Lung (tissue), 12 donors: Measurements from ENCODE around the gene KANTR. TPM values are rescaled to one million over a fixed set of nuclear protein-coding genes. Genes with fewer than 3 reads are reported as not detected.

Source experiments
- ATAC-seq: fragments of 200-7000 bp; cut with Tn5 transposase; one replicate; pipeline ENCODE4 v1.9.1; 2020; ENCODE audit warnings: moderate number of reproducible peaks; ENCODE audit not compliant: insufficient read depth, low FRiP score
- DNase-seq, 3 donors: peaks; one replicate each; pipeline ENCODE4 v3.0.0-alpha.2; 2013 to 2017
- H3K27ac ChIP-seq, 2 donors: one replicate each; pipeline ENCODE4 v1.5.1; 2013; ENCODE audit warnings: mild to moderate bottlenecking in 2 of 2, moderate library complexity in 2 of 2, control low read depth in 1 of 2, inconsistent platforms in 1 of 2, low read depth in 1 of 2, low read length in 1 of 2
- H3K27me3 ChIP-seq, 3 donors: one replicate each; pipeline ENCODE4 v1.5.1; 2013; ENCODE audit warnings: low read length in 2 of 3; ENCODE audit not compliant: control insufficient read depth in 3 of 3, insufficient read depth in 3 of 3
- H3K36me3 ChIP-seq, 4 donors: one replicate each; pipeline ENCODE4 v1.5.1; 2013; ENCODE audit warnings: low read length in 4 of 4, mild to moderate bottlenecking in 1 of 4, moderate library complexity in 1 of 4; ENCODE audit not compliant: control insufficient read depth in 4 of 4, insufficient read depth in 4 of 4
- H3K4me1 ChIP-seq, 5 donors: one replicate each; pipeline ENCODE4 v1.5.1; 2013; ENCODE audit warnings: low read length in 5 of 5, mild to moderate bottlenecking in 2 of 5, moderate library complexity in 1 of 5; ENCODE audit not compliant: control insufficient read depth in 5 of 5, insufficient read depth in 5 of 5
- H3K4me3 ChIP-seq: one replicate; pipeline ENCODE4 v1.5.1; 2013; ENCODE audit warnings: mild to moderate bottlenecking, control low read depth, moderate library complexity
- H3K9ac ChIP-seq, 2 donors: one replicate each; pipeline ENCODE4 v1.5.1; 2013; ENCODE audit warnings: low read length in 2 of 2, control low read depth in 1 of 2; ENCODE audit not compliant: insufficient read depth in 1 of 2
- H3K9me3 ChIP-seq, 4 donors: one replicate each; pipeline ENCODE4 v1.5.1; 2013; ENCODE audit warnings: low read length in 3 of 4, mild to moderate bottlenecking in 1 of 4, moderate library complexity in 1 of 4; ENCODE audit not compliant: control insufficient read depth in 4 of 4, insufficient read depth in 3 of 4
- WGBS, 2 donors: extraction: QIAGEN DNeasy Blood & Tissue Kit; methylation state at CpG; one replicate each; pipeline ENCODE4 v1.1.7; 2013; 5-methylcytosine and 5-hydroxymethylcytosine counted together
- polyA plus RNA-seq, 2 donors: library from polyadenylated mRNA; stranded (reverse); fragments of 200-250 nt; gene quantifications; one replicate each; pipeline ENCODE4 v1.2.1, GENCODE V29; 2013
- total RNA-seq, 2 donors: library from RNA; depleted of rRNA in 1 of 2; stranded (reverse); fragments of >200 nt in 1 of 2; gene quantifications; one replicate each; pipeline ENCODE4 v1.2.1, GENCODE V29; 2014 to 2021
- TF ChIP-seq, protein P1 (sequence below): IDR thresholded peaks from 2 replicates; pipeline ENCODE4 v1.5.1; 2012; ENCODE audit warnings: mild to moderate bottlenecking; ENCODE audit errors: control extremely low read depth, extremely low read depth
- donor health status: control.
- donor health status: control.
- donor health status: Bipolar disorder and iron deficiency.
- donor health status: healthy.
- donor health status: DM: yes; HTN: yes; CAD: no.

KANTR gene
- total and polyA plus RNA-seq, 4 donors = 1.4 to 30.5 (median 9.7) TPM

DNA sequence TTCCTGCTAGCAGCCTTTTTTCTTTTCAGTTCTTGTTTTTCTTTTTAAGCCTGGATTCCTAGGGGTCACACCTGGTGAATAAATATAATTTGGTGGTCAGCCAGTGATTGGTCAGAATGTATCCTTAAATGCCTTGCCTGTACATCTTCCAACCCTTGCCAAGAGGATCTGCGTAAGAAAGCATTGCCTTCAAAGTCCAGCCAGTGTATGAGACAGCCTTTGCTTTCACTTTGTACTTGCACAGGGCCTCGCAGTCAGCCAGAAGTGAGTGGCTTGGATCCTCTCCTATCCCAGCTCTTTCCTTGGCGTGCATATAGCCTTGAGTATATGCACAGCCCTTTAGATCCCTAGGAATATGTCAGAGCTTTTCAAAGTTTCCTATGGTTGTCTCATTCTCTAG, 22.2 kb downstream of the KANTR start:
- Histone ChIP-seq H3K9me3 (peaks cover 0 to 6% (median 0%) of the 10 kb centered on the region in 4 donors), H3K36me3 (peaks cover 0 to 6% (median 3%) of the 10 kb centered on the region in 4 donors), H3K4me3 (no peak overlapping the region), H3K4me1 (peaks cover 0 to 6% (median 0%) of the 10 kb centered on the region in 5 donors), H3K27ac (peak overlapping the region in 1 of 2 donors; percentile 36), H3K9ac (no peak overlapping the region), H3K27me3 (peaks cover 0 to 20% (median 10%) of the 10 kb centered on the region in 3 donors)
- 69 to 81% methylated on average over 3 of the region's 3 CpGs for WGBS, 2 donors
- ATAC-seq = no peak
- TF ChIP-seq, protein P1, sequence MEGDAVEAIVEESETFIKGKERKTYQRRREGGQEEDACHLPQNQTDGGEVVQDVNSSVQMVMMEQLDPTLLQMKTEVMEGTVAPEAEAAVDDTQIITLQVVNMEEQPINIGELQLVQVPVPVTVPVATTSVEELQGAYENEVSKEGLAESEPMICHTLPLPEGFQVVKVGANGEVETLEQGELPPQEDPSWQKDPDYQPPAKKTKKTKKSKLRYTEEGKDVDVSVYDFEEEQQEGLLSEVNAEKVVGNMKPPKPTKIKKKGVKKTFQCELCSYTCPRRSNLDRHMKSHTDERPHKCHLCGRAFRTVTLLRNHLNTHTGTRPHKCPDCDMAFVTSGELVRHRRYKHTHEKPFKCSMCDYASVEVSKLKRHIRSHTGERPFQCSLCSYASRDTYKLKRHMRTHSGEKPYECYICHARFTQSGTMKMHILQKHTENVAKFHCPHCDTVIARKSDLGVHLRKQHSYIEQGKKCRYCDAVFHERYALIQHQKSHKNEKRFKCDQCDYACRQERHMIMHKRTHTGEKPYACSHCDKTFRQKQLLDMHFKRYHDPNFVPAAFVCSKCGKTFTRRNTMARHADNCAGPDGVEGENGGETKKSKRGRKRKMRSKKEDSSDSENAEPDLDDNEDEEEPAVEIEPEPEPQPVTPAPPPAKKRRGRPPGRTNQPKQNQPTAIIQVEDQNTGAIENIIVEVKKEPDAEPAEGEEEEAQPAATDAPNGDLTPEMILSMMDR = no peak
- peak in 2 of 3 donors; percentile 2 to 44 for DNase-seq

DNA sequence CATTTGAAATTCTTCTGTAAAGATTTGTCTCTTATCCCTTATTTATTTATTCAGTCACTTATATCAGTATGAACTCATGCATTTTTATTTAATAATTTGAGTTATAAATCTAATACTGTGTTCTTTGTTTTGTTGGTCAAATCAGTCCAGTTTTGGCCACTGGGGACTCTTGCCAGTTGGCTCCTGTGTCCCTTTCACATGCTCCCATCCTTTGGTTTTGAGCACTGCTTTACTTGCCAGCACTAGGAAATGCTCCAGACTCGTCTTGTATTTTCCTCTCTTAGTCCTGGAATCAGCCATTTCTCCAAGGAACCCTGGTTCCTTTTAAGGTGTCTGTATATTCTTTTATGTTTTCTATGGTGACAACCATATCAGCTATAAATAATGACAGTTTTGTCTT, 28.1 kb downstream of the KANTR start:
- Histone ChIP-seq H3K4me3 (no peak overlapping the region), H3K4me1 (peaks cover 0 to 3% (median 0%) of the 10 kb centered on the region in 5 donors), H3K9me3 (peaks cover 0 to 2% (median 1%) of the 10 kb centered on the region in 4 donors), H3K27ac (no peak overlapping the region), H3K27me3 (peaks cover 0 to 10% (median 9%) of the 10 kb centered on the region in 3 donors), H3K36me3 (no peaks in the 10 kb centered on the region), H3K9ac (no peak overlapping the region)
- WGBS, 2 donors = 45 to 67% methylated on average over 1 of the region's 1 CpG
- ATAC-seq = no peak
- peak in 1 of 3 donors; percentile 4 for DNase-seq
- TF ChIP-seq, protein P1 = no peak

DNA sequence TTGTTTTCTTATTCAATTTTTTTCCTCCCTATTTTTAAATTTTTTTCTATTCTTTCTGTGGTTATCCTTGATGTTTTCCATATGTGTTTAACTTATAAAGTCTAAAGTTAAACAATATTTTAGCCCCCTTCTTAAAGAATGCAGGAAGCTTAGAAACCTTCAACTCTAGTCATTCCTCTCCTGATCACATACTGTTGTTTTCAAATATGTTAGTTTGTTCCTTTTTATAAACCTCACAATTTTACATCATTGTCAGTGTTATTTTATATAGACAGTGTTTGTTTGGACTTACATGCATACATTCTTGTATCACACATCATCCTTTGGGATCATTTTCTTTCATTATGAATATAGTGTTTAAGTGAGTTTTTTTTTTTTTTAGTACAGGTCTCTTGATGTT, 31.6 kb downstream of the KANTR start:
- Histone ChIP-seq H3K27ac (no peak overlapping the region), H3K36me3 (no peaks in the 10 kb centered on the region), H3K9me3 (peaks cover 0 to 4% (median 1%) of the 10 kb centered on the region in 4 donors), H3K4me1 (peaks cover 0 to 3% (median 0%) of the 10 kb centered on the region in 5 donors), H3K9ac (no peak overlapping the region), H3K27me3 (peaks cover 3 to 18% (median 11%) of the 10 kb centered on the region in 3 donors), H3K4me3 (no peak overlapping the region)
- TF ChIP-seq, protein P1 = no peak
- DNase-seq = no peak
- no peak for ATAC-seq

DNA sequence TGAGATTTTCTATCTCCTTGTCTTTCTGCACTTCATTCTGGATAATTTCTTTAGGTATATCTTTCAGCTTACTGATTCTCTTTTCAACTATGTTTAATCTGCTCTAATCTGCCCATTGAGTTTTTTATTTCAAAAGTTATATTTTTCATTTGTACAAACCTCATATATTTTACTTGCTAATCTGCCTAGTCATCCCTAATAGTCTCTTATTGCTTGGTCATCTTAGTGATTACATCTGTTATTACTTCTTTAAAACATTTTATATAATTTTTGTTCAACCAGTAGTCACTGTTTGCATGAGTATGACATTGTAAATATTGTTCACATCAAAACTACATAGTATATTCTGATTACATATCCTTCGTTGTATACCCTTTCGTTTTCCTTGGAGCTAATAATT, 32.4 kb downstream of the KANTR start:
- DNase-seq (no peak), ATAC-seq (no peak)
- no peak overlapping the region for H3K9ac ChIP-seq
- peaks cover 0 to 3% (median 0%) of the 10 kb centered on the region in 5 donors for H3K4me1 ChIP-seq
- no peak overlapping the region for H3K4me3 ChIP-seq
- H3K27ac ChIP-seq = no peak overlapping the region
- no peaks in the 10 kb centered on the region for H3K36me3 ChIP-seq
- peaks cover 0 to 4% (median 1%) of the 10 kb centered on the region in 4 donors for H3K9me3 ChIP-seq
- TF ChIP-seq, protein P1 = no peak
- 86 to 100% methylated on average over 2 of the region's 2 CpGs for WGBS, 2 donors
- peaks cover 3 to 22% (median 17%) of the 10 kb centered on the region in 3 donors for H3K27me3 ChIP-seq
